ENCODE data around the gene ATP2A3. TPM values are rescaled to one million over a fixed set of nuclear protein-coding genes. Genes with fewer than 3 reads are reported as not detected.
A peak's percentile ranks its signal among the peaks of the same experiment; 100 is the strongest.

The ATP2A3 gene
- total and polyA plus RNA-seq, 2 experiments from 2014 or later, result 2.2 to 4.1 TPM

DNA sequence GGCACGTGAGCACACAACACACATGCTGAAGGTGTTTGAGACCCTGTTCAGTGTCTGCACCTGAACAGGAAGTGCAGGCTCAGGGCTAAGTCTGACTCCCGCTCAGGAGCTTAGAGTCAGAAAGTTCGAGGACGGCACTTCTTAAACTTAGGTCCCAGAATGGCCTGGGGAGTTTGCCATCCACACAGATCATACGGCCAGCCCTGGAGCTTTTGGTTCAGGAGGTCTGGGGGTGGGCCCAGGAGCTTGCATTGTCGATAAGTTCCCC, 67.3 kb downstream of the ATP2A3 start:
- Histone ChIP-seq H3K79me2 (no peaks in the 10 kb centered on the region), H3K4me2 (no peak overlapping the region), H3K9me2 (replicated peaks; ENCODE audit: insufficient read depth) (no peaks in the 10 kb centered on the region), H3K4me3 (no peak overlapping the region), H2AFZ (no peak overlapping the region), H3K4me1 (ENCODE audit: insufficient read depth) (peaks cover 19% of the 10 kb centered on the region), H3K27ac (no peak overlapping the region), H3K36me3 (replicated peaks; ENCODE audit: insufficient read depth, low read depth) (no peaks in the 10 kb centered on the region), H3K9me3 (ENCODE audit: low read depth) (no peaks in the 10 kb centered on the region), H4K20me1 (ENCODE audit: insufficient read depth, poor library complexity, severe bottlenecking) (no peaks in the 10 kb centered on the region), H3K27me3 (no peaks in the 10 kb centered on the region)
- TF ChIP-seq, protein P1, sequence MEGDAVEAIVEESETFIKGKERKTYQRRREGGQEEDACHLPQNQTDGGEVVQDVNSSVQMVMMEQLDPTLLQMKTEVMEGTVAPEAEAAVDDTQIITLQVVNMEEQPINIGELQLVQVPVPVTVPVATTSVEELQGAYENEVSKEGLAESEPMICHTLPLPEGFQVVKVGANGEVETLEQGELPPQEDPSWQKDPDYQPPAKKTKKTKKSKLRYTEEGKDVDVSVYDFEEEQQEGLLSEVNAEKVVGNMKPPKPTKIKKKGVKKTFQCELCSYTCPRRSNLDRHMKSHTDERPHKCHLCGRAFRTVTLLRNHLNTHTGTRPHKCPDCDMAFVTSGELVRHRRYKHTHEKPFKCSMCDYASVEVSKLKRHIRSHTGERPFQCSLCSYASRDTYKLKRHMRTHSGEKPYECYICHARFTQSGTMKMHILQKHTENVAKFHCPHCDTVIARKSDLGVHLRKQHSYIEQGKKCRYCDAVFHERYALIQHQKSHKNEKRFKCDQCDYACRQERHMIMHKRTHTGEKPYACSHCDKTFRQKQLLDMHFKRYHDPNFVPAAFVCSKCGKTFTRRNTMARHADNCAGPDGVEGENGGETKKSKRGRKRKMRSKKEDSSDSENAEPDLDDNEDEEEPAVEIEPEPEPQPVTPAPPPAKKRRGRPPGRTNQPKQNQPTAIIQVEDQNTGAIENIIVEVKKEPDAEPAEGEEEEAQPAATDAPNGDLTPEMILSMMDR (IDR thresholded peaks at IDR 0.05; ENCODE audit: poor library complexity), result no peak
- TF ChIP-seq EZH2phosphoT487 (IDR thresholded peaks at IDR 0.05; ENCODE audit: low read depth, severe bottlenecking, unreplicated experiment) (no peak), EZH2 (IDR thresholded peaks at IDR 0.05; ENCODE audit: borderline replicate concordance) (no peak)
- no peak for DNase-seq (ENCODE audit: low spot score)
- WGBS (ENCODE audit: low lambda C conversion rate, missing lambda C conversion rate), result 85% methylated on average over 6 of the region's 6 CpGs

DNA sequence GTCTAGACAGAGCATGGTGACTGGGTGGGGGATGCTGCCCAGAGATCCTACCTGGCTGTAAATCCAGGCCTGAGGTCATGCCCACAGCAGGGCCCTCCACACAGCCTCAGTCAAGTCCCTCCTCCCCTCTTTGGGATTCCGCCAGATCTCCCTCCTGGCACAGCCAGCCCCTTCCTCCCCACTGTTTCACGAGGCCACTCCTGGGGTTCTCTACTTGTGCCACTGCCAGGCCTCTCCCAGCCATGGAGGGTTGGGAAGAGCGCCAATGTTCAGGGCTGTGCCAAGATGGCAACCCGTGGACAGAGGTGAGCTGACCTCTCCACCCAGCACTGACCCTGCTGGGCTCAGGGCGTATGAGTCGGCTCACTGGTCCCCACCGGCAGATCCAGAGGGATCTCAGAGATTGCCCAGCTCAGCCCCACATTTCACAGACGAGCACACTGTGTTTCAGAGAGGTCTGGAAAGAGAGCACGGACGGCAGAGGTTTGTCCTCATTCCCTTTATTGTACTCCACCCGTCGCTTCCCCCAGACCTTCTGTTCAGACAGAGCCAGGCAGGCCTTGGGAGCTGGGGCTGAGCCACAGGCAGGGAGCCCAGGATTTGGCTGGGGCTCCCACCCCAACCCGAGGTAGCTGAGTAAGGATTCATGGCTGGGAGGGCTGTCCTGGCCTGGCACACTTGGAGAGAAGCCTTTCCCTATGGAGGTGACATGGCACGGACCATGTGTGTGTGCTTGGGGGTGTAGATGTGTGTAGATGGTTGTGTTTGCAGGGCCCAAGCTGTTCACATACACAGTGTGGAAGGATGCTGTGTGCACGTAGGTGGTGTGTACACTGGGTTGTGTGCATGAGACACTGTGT, 67.9 kb downstream of the ATP2A3 start:
- Histone ChIP-seq H3K79me2 (peaks cover 3% of the 10 kb centered on the region), H3K9me2 (replicated peaks; ENCODE audit: insufficient read depth) (no peaks in the 10 kb centered on the region), H3K4me1 (ENCODE audit: insufficient read depth) (peaks cover 23% of the 10 kb centered on the region), H3K4me3 (no peak overlapping the region), H3K36me3 (replicated peaks; ENCODE audit: insufficient read depth, low read depth) (no peaks in the 10 kb centered on the region), H3K4me2 (no peak overlapping the region), H3K27me3 (no peaks in the 10 kb centered on the region), H2AFZ (no peak overlapping the region), H3K9me3 (ENCODE audit: low read depth) (no peaks in the 10 kb centered on the region), H4K20me1 (ENCODE audit: insufficient read depth, poor library complexity, severe bottlenecking) (no peaks in the 10 kb centered on the region), H3K27ac (peak overlapping the region; percentile 43)
- TF ChIP-seq EZH2phosphoT487 (IDR thresholded peaks at IDR 0.05; ENCODE audit: low read depth, severe bottlenecking, unreplicated experiment) (no peak), EZH2 (IDR thresholded peaks at IDR 0.05; ENCODE audit: borderline replicate concordance) (no peak)
- TF ChIP-seq, protein P1 (IDR thresholded peaks at IDR 0.05; ENCODE audit: poor library complexity), result no peak
- DNase-seq (ENCODE audit: low spot score), result no peak
- WGBS (ENCODE audit: low lambda C conversion rate, missing lambda C conversion rate), result 77% methylated on average over 15 of the region's 15 CpGs

DNA sequence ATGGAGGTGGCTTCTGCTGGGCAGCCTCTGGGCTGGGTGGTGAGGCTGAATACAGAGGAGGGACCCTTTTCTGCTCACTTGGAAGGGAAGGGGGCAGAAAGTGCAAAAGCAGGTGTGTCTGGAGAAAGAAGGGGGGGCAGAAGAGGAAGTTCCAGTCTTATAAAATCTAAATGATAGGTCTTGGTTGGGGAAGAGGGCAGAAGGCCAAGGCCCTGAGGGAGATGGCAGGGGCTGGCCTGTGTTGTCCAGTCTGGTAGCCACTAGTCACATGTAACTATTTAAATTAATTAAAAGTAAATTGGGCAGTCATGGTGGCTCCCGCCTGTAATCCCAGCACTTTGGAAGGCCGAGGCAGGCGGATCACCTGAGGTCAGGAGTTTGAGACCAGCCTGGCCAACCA, 68.9 kb downstream of the ATP2A3 start:
- peaks cover 30% of the 10 kb centered on the region for H3K4me1 ChIP-seq (ENCODE audit: insufficient read depth)
- no peak overlapping the region for H3K4me2 ChIP-seq
- H3K4me3 ChIP-seq, result no peak overlapping the region
- H3K36me3 ChIP-seq (replicated peaks; ENCODE audit: insufficient read depth, low read depth), result no peaks in the 10 kb centered on the region
- H3K9me3 ChIP-seq (ENCODE audit: low read depth), result no peaks in the 10 kb centered on the region
- 92% methylated on average over 3 of the region's 3 CpGs for WGBS (ENCODE audit: low lambda C conversion rate, missing lambda C conversion rate)
- H4K20me1 ChIP-seq (ENCODE audit: insufficient read depth, poor library complexity, severe bottlenecking), result no peaks in the 10 kb centered on the region
- H3K27me3 ChIP-seq, result no peaks in the 10 kb centered on the region
- no peaks in the 10 kb centered on the region for H3K9me2 ChIP-seq (replicated peaks; ENCODE audit: insufficient read depth)
- no peak for TF ChIP-seq EZH2 (IDR thresholded peaks at IDR 0.05; ENCODE audit: borderline replicate concordance)
- TF ChIP-seq, protein P1 (IDR thresholded peaks at IDR 0.05; ENCODE audit: poor library complexity), result no peak
- TF ChIP-seq EZH2phosphoT487 (IDR thresholded peaks at IDR 0.05; ENCODE audit: low read depth, severe bottlenecking, unreplicated experiment), result no peak
- no peak overlapping the region for H2AFZ ChIP-seq
- DNase-seq (ENCODE audit: low spot score), result no peak
- peak overlapping the region; percentile 90 for H3K27ac ChIP-seq
- H3K79me2 ChIP-seq, result peaks cover 4% of the 10 kb centered on the region

All from hepatocyte (in vitro differentiated cells).